ENCODE measurements around the gene UNC5CL.
"Not testable (repeated sequence)": the region's sequence is repeated elsewhere in the genome, so short reads cannot be mapped to it uniquely, and the experiment has no call there.

The UNC5CL gene

GRCh38 chr6:41014780-41015179, 24.2 kb downstream of the UNC5CL start:
- no peak for TF ChIP-seq ZNF274 (IDR thresholded peaks at IDR 0.05; ENCODE audit: low read depth, low read length)
- no peak overlapping the region for H3K4me3 ChIP-seq (ENCODE audit: low read length)

DNA sequence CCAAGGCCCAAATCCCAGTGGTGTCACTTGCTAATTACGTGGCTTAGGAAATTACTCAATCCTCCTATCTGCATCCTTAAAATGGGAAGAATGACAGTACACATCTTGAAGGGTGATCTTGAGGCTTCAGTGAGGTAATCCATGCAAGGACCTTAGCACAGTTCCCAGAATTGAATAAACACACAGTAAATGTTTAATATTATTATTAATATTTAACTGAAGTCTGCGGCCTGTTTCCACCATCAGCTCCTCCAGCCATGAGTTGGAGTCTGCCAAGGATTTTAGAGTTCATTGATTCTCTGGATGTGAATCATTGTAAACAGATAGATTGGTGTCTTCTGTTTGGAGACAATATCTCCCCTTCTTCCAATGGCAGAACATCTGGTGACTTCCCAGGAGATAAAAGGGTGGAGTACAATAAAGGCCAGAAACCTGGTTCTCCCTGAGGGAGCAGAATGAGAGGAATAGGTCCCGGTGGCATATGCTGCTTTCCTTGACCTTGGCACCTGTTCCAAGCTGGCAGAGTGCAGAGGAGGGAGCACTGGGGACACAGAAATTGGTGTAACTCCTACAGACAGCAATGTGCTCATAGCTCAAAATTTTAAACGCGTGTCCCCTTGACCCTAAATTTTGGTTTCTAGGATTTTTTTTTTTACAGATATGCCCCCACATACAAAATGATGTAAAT, 25.4 kb downstream of the UNC5CL start:
- no peak overlapping the region for H3K4me3 ChIP-seq (ENCODE audit: low read length)
- no peak for TF ChIP-seq ZNF274 (IDR thresholded peaks at IDR 0.05; ENCODE audit: low read depth, low read length)

DNA sequence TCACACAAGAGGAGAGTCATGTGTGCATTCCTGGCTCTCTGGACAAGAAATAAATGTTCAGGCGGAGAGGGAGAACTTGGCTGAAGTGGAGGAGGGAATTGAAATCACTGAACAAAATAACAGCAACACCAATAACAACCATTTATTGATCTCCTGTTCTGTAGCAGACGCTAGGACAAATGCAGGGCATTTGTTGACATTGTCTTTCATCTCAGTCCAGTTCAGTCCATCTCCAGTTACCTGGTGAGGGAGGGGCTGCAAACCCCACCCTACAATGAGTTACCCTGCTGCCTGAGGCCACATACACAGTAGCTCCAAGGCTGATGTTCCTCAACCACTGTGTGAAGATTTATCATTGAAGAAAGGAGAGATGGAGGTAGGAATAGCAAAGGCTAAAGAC, 27.3 kb downstream of the UNC5CL start:
- no peak for TF ChIP-seq ZNF274 (IDR thresholded peaks at IDR 0.05; ENCODE audit: low read depth, low read length)
- H3K4me3 ChIP-seq (ENCODE audit: low read length): no peak overlapping the region

DNA sequence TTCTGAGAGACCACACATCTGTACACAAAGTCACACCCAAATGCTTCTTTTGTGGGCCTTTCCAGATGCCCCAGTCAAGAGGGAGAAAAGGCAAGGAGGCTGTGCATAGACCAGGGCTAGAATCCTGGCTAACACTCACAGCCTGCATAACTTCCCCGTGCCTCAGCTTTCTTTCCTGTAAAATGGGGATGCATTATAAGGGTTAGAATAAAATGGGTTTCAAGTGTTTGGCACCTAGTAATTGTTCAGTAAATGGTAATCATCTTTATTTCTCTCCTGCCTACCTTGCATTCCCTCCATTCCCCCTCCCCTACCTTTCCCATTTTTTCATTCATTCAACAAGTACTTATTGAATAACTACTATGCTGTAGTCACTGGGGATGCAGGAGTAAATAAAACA, 29.4 kb downstream of the UNC5CL start:
- no peak overlapping the region for H3K4me3 ChIP-seq (ENCODE audit: low read length)
- no peak for TF ChIP-seq ZNF274 (IDR thresholded peaks at IDR 0.05; ENCODE audit: low read depth, low read length)

GRCh38 chr6:41008011-41008410, 31.0 kb downstream of the UNC5CL start:
- no peak overlapping the region for H3K4me3 ChIP-seq (ENCODE audit: low read length)
- no peak for TF ChIP-seq ZNF274 (IDR thresholded peaks at IDR 0.05; ENCODE audit: low read depth, low read length)

DNA sequence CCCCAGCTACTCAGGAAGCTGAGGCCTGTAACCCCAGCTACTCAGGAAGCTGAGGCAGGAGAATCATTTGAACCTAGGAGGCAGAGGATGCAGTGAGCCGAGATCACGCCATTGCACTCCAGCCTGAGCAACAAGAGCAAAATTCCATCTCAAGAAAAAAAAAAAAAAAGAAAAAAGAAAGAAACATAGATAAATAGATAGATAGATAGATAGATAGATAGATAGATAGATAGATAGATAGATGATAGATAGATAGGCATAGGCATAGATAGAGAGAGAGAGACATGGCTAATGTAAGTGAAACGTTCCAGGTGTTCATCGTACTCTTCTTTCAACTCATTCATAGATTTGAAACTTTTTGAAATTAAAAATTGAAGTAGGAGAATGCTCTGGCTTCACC, 32.0 kb downstream of the UNC5CL start:
- not testable (repeated sequence) for H3K4me3 ChIP-seq (ENCODE audit: low read length)

DNA sequence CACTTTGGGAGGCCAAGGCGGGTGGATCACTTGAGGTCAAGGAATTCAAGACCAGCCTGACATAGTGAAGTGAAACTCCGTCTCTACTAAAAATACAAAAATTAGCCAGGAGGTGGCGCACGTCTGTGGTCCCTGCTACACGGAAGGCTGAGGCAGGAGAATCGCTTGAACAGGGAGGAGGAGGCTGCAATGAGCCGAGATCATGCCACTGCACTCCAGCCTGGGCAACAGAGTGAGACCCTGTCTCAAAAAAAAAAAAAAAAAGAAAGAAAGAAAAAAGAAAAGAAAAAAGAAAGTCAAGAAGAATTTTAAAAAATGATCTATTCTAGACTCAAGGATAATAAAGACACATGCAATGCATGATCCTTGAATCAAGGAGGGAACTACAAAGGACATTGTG, 32.8 kb downstream of the UNC5CL start:
- not testable (repeated sequence) for H3K4me3 ChIP-seq (ENCODE audit: low read length)

- H3K4me3 ChIP-seq (ENCODE audit: low read length): no peak overlapping the region
- TF ChIP-seq ZNF274 (IDR thresholded peaks at IDR 0.05; ENCODE audit: low read depth, low read length): no peak
Observed at GRCh38 chr6:41002168-41002567, 36.9 kb downstream of the UNC5CL start.

DNA sequence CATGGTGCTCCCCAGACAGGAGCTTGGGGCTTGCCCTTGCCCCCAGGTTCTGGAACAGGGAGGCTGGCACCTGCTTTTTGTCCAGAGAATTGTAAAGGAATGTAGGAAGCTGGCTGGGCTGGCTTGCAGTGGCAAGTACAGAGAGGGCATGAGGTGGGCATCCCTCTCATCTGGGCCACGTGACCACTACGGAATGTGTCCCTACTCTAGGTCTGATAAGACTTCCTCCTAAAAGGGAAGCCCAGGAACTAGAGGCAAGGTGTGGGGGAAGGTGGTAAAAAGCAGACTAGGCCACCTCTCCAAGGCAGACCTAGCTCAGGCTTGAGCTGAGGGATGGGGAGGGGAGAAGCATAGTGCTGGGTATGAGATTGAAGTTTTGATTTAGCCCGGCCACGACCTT, 38.8 kb downstream of the UNC5CL start:
- no peak overlapping the region for H3K4me3 ChIP-seq (ENCODE audit: low read length)
- TF ChIP-seq ZNF274 (IDR thresholded peaks at IDR 0.05; ENCODE audit: low read depth, low read length): no peak

DNA sequence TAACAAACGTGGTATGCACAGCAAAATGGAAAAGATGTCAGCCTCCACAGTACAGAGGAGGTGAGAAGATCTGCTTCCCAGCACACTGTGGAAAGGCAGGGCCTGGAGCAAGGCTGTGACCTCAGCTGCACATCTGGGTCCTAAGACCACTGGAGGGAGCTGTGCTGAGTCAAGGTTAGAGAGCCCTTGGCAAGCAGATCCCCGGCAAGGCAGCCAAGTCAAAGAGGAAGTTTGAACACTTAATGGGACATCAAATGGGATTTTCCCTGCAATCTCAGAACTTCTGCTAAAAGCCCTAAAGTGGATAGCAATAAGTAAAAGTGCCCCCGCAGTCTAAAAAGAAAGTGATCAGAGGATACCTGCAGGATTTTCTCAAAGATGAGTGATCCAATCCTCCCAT, 39.5 kb downstream of the UNC5CL start:
- H3K4me3 ChIP-seq (ENCODE audit: low read length): no peak overlapping the region
- no peak for TF ChIP-seq ZNF274 (IDR thresholded peaks at IDR 0.05; ENCODE audit: low read depth, low read length)

DNA sequence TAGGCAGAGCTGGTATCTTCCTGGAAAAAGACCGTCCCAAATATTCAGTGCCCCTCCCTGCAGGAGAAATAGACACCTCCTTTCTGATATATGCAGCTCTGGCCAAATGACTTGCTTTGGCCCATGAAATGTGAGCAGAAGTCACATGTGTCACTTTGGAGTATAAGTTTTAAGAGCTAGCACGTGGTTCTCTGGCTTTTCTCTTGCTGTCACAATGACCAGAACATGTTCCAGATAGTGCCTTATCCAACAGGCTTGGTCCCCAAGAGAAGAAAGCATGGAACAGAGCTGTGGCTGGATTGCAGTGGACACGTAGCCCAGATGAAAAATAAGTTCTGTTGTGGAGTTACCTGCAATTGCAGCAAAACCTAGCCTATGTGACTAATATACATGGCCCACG, 40.4 kb downstream of the UNC5CL start:
- no peak for TF ChIP-seq ZNF274 (IDR thresholded peaks at IDR 0.05; ENCODE audit: low read depth, low read length)
- no peak overlapping the region for H3K4me3 ChIP-seq (ENCODE audit: low read length)

GRCh38 chr6:40997234-40997957, 41.6 kb downstream of the UNC5CL start:
- no peak overlapping the region for H3K4me3 ChIP-seq (ENCODE audit: low read length)
- TF ChIP-seq ZNF274 (IDR thresholded peaks at IDR 0.05; ENCODE audit: low read depth, low read length): no peak

- H3K4me3 ChIP-seq (ENCODE audit: low read length): no peak overlapping the region
- no peak for TF ChIP-seq ZNF274 (IDR thresholded peaks at IDR 0.05; ENCODE audit: low read depth, low read length)
Observed at GRCh38 chr6:40996591-40997233, 42.3 kb downstream of the UNC5CL start.

DNA sequence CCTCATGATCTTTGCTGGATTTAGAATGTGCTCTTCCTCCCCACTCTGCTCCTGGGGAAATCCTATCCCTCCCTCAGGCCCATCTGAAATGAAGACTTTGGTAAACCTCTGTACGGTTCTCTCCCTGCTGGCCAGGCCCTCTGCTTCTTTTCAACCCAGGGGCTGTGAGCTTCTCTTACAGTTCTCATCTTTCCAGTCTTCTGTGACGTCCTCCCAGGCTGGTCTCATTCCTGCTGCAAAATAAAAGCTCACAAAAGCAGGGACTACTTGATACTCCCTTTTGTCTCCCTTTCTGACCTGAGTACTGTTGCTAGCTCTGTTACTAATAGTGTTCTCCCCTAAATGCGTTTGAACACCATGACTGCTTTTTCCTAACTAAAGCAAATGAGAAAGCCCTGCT, 46.3 kb downstream of the UNC5CL start:
- no peak for TF ChIP-seq ZNF274 (IDR thresholded peaks at IDR 0.05; ENCODE audit: low read depth, low read length)
- H3K4me3 ChIP-seq (ENCODE audit: low read length): no peak overlapping the region

DNA sequence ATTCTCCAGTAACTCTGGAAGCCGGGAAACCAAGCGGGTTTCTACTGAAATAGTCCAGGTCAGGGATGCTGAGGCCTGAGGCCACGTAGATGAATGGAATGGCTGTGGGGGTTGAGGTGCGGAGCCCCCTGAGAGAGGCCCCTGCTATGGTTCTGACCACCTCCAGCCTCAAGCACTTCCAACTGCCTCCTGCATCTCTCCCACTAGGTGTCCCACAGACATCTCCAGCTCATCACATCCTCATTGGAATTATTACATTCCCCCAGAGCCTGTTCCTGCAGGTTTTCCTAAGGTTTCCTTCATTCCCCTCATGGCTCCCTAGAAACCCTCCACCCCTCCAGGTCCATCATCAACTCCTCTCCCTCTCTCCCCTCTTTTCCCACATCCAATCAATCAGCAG, 48.7 kb downstream of the UNC5CL start:
- no peak for TF ChIP-seq ZNF274 (IDR thresholded peaks at IDR 0.05; ENCODE audit: low read depth, low read length)

More for the DNA sequence above, 48.7 kb downstream of the UNC5CL start:
- no peak overlapping the region for H3K4me3 ChIP-seq (ENCODE audit: low read length)

Measured in GM08714 (cell line).